KOPT-K1 (cell line): ENCODE results near the gene TMEM25.

Experiments used
- H3K27ac ChIP-seq: fragments of 200-600 bp; sonication (generic); 2 replicates; pipeline ENCODE4 v1.5.1; 2016; ENCODE audit warnings: antibody characterized with exemption, mild to moderate bottlenecking, low read depth, low read length; ENCODE audit not compliant: poor library complexity, severe bottlenecking
- H3K36me3 ChIP-seq: fragments of 200-600 bp; sonication (generic); 2 replicates; pipeline ENCODE4 v1.5.1; 2017; ENCODE audit warnings: antibody characterized with exemption, mild to moderate bottlenecking, low read length, moderate library complexity; ENCODE audit not compliant: insufficient read depth
- H3K9me3 ChIP-seq: fragments of 200-600 bp; sonication (generic); 2 replicates; pipeline ENCODE4 v1.5.1; 2017; ENCODE audit warnings: antibody characterized with exemption, low read length, mild to moderate bottlenecking; ENCODE audit not compliant: insufficient read depth, poor library complexity, severe bottlenecking

The TMEM25 gene

GRCh38 chr11:118526688-118527087 is 4.3 kb upstream of the TMEM25 start:
- Histone ChIP-seq H3K9me3 (no peaks in the 10 kb centered on the region), H3K36me3 (peaks cover 53% of the 10 kb centered on the region), H3K27ac (no peak overlapping the region)

- H3K36me3 ChIP-seq, result peaks cover 49% of the 10 kb centered on the region
- no peak within 1 kb of the TSS for H3K27ac ChIP-seq
These were observed 3.9 kb upstream of the TMEM25 start, which contains the start of gene TTC36 for GRCh38 chr11:118527109-118527508. Gene TTC36 (plus strand): TSS chr11:118527474. CDS start chr11:118527495, 21 bp downstream.

GRCh38 chr11:118528511-118528910 is 2.5 kb upstream of the TMEM25 start:
- peaks cover 35% of the 10 kb centered on the region for H3K36me3 ChIP-seq
- H3K9me3 ChIP-seq, result no peaks in the 10 kb centered on the region
- no peak overlapping the region for H3K27ac ChIP-seq

More at GRCh38 chr11:118527109-118527508, 3.9 kb upstream of the TMEM25 start, which contains the start of gene TTC36:
- no peaks in the 10 kb centered on the region for H3K9me3 ChIP-seq

- Histone ChIP-seq H3K9me3 (no peaks in the 10 kb centered on the region), H3K36me3 (peaks cover 23% of the 10 kb centered on the region), H3K27ac (peak overlapping the region; percentile 52)
These were observed 1.3 kb upstream of the TMEM25 start for GRCh38 chr11:118529584-118530175.

- Histone ChIP-seq H3K27ac (peak overlapping the region; percentile 52), H3K9me3 (no peaks in the 10 kb centered on the region), H3K36me3 (peaks cover 17% of the 10 kb centered on the region)
These were observed 761 bp upstream of the TMEM25 start for GRCh38 chr11:118530180-118530682.

GRCh38 chr11:118531597-118532084 is 649 bp downstream of the TMEM25 start:
- H3K27ac ChIP-seq, result no peak overlapping the region
- no peaks in the 10 kb centered on the region for H3K9me3 ChIP-seq

GRCh38 chr11:118532091-118532490 is 1.1 kb downstream of the TMEM25 start:
- no peak overlapping the region for H3K27ac ChIP-seq
- H3K36me3 ChIP-seq, result peaks cover 7% of the 10 kb centered on the region; the same call in 1 of the 2 replicates
- H3K9me3 ChIP-seq, result no peaks in the 10 kb centered on the region

More at GRCh38 chr11:118531597-118532084, 649 bp downstream of the TMEM25 start:
- peaks cover 10% of the 10 kb centered on the region; the same call in 1 of the 2 replicates for H3K36me3 ChIP-seq

- Histone ChIP-seq H3K27ac (no peak overlapping the region), H3K9me3 (no peaks in the 10 kb centered on the region), H3K36me3 (no peaks in the 10 kb centered on the region)
These were observed 2.1 kb downstream of the TMEM25 start for GRCh38 chr11:118532852-118533768.

- Histone ChIP-seq H3K9me3 (no peaks in the 10 kb centered on the region), H3K27ac (no peak overlapping the region), H3K36me3 (no peaks in the 10 kb centered on the region)
These were observed 3.1 kb downstream of the TMEM25 start for GRCh38 chr11:118533769-118534729.

- H3K9me3 ChIP-seq, result no peaks in the 10 kb centered on the region
- no peak overlapping the region for H3K27ac ChIP-seq
- H3K36me3 ChIP-seq, result no peaks in the 10 kb centered on the region
These were observed 4.3 kb downstream of the TMEM25 start for GRCh38 chr11:118535261-118535660.

GRCh38 chr11:118536726-118537125 is 5.7 kb downstream of the TMEM25 start:
- no peaks in the 10 kb centered on the region for H3K9me3 ChIP-seq
- no peaks in the 10 kb centered on the region for H3K36me3 ChIP-seq
- H3K27ac ChIP-seq, result no peak overlapping the region

GRCh38 chr11:118537409-118537980 is 6.5 kb downstream of the TMEM25 start:
- Histone ChIP-seq H3K9me3 (no peaks in the 10 kb centered on the region), H3K27ac (no peak overlapping the region), H3K36me3 (no peaks in the 10 kb centered on the region)

GRCh38 chr11:118544010-118544646 is 13.1 kb downstream of the TMEM25 start:
- H3K9me3 ChIP-seq, result no peaks in the 10 kb centered on the region

GRCh38 chr11:118544647-118545010 is 13.6 kb downstream of the TMEM25 start:
- peaks cover 6% of the 10 kb centered on the region; the same call in 1 of the 2 replicates for H3K36me3 ChIP-seq
- H3K27ac ChIP-seq, result no peak overlapping the region
- H3K9me3 ChIP-seq, result no peaks in the 10 kb centered on the region

More at GRCh38 chr11:118544010-118544646, 13.1 kb downstream of the TMEM25 start:
- peaks cover 6% of the 10 kb centered on the region; the same call in 1 of the 2 replicates for H3K36me3 ChIP-seq
- H3K27ac ChIP-seq, result no peak overlapping the region
